CD4-positive, alpha-beta T cell treated with Interferon alpha-2 for 1 hour (primary cell): ENCODE measurements around the gene CYP39A1.

Source experiments
- DNase-seq, 2 donors: peaks; one replicate each; pipeline ENCODE4 v3.0.0-alpha.2; 2020 to 2022

Gene CYP39A1

GRCh38 chr6:46652603-46653438, at the start of gene CYP39A1, which contains the start of gene SLC25A27:
Gene CYP39A1, minus strand, starts transcription at chr6:46652818. Its CDS starts 236 bp downstream, at chr6:46652582.
Gene SLC25A27, plus strand, starts transcription at chr6:46652975. Its CDS starts 218 bp downstream, at chr6:46653193.
- DNase-seq, result peak; percentile 77 to 78

GRCh38 chr6:46699970-46700369, 47.4 kb upstream of the CYP39A1 start:
- no peak for DNase-seq

- no peak for DNase-seq
Observed at GRCh38 chr6:46690911-46691451, 38.4 kb upstream of the CYP39A1 start.

- no peak for DNase-seq
Observed at GRCh38 chr6:46690141-46690755, 37.6 kb upstream of the CYP39A1 start.

GRCh38 chr6:46689657-46690056, 37.0 kb upstream of the CYP39A1 start:
- no peak for DNase-seq

- DNase-seq, result no peak
Observed at GRCh38 chr6:46688966-46689335, 36.3 kb upstream of the CYP39A1 start.

GRCh38 chr6:46688117-46688965, 35.7 kb upstream of the CYP39A1 start:
- no peak for DNase-seq

- no peak for DNase-seq
Observed at GRCh38 chr6:46687619-46688097, 35.0 kb upstream of the CYP39A1 start, which contains the start of gene TDRD6. Gene TDRD6, plus strand, starts transcription at chr6:46687885. Its CDS starts 244 bp downstream, at chr6:46688129.

GRCh38 chr6:46684771-46685170, 32.2 kb upstream of the CYP39A1 start:
- no peak for DNase-seq

GRCh38 chr6:46677314-46677654, 24.7 kb upstream of the CYP39A1 start:
- no peak for DNase-seq

GRCh38 chr6:46676604-46677313, 24.1 kb upstream of the CYP39A1 start:
- no peak for DNase-seq

GRCh38 chr6:46674410-46674809, 21.8 kb upstream of the CYP39A1 start:
- no peak for DNase-seq

- DNase-seq, result no peak
Observed at GRCh38 chr6:46667377-46667776, 14.8 kb upstream of the CYP39A1 start.

- DNase-seq, result no peak
Observed at GRCh38 chr6:46661483-46661882, 8.9 kb upstream of the CYP39A1 start.

GRCh38 chr6:46657642-46658041, 5.0 kb upstream of the CYP39A1 start:
- DNase-seq, result no peak

- no peak for DNase-seq
Observed at GRCh38 chr6:46655803-46656202, 3.2 kb upstream of the CYP39A1 start.

GRCh38 chr6:46653439-46654195, 999 bp upstream of the CYP39A1 start:
- no peak for DNase-seq

GRCh38 chr6:46652232-46652602, 401 bp downstream of the CYP39A1 start:
- DNase-seq, result no peak

GRCh38 chr6:46651816-46652215, 802 bp downstream of the CYP39A1 start:
- DNase-seq, result no peak

GRCh38 chr6:46651006-46651405, 1.6 kb downstream of the CYP39A1 start:
- no peak for DNase-seq

GRCh38 chr6:46648869-46649492, 3.6 kb downstream of the CYP39A1 start:
- DNase-seq, result no peak
